K562 (cell line): Measurements from ENCODE around the gene TCF4. TPM values are rescaled to one million over a fixed set of nuclear protein-coding genes. Genes with fewer than 3 reads are reported as not detected.

Experiments
- ATAC-seq: fragments of 200-7000 bp; cut with Tn5 transposase; 3 replicates; pipeline ENCODE4 v1.9.1; 2020; ENCODE audit warnings: moderate library complexity
- BruUV-seq: library from RNA; stranded (reverse); fragments of 400-500 nt; replicated peaks from 2 replicates; lab custom pipeline; 2021; lab: Mats Ljungman, UMichigan
- CTCF ChIA-PET: fragments of 300-600 bp; formaldehyde crosslinking; extraction: SDS; loops from one replicate; lab custom pipeline; 2021; ENCODE audit warnings: low intra/inter-chr PET ratio; lab: Yijun Ruan, JAX
- POLR2A ChIA-PET: fragments of 300-600, 350-650 bp; sonication (Branson Sonifier 250); formaldehyde crosslinking; extraction: SDS; loops from one replicate; lab custom pipeline; 2021; ENCODE audit warnings: antibody characterized with exemption, inconsistent platforms; lab: Yijun Ruan, JAX
- DNase-seq, 4 experiments: peaks; one replicate each; pipeline versions ENCODE4 v3.0.0 to v3.0.0-alpha.2; 2011 to 2018; ENCODE audit warnings: low spot score in 3 of 4, mixed read lengths in 3 of 4; ENCODE audit errors: extremely low read depth in 1 of 4
- FAIRE-seq: peaks from 2 replicates; lab custom pipeline; 2011; peaks lifted over from hg19 to GRCh38; lab: Jason Lieb, UNC
- H2AFZ ChIP-seq: 2 replicates; pipeline ENCODE4 v1.6.0; 2011; ENCODE audit warnings: low read depth, low read length, control low read depth, inconsistent platforms
- H3K27ac ChIP-seq: fragments of 200-600 bp; 3 replicates; pipeline ENCODE4 v1.8.0; 2011; ENCODE audit warnings: low read depth, mild to moderate bottlenecking, control low read depth, inconsistent platforms, low read length, moderate library complexity, mixed read lengths; ENCODE audit errors: extremely low read depth
- H3K27me3 ChIP-seq, 2 experiments: fragments of 300-600 bp in 1 of 2; 2 replicates in 1 of 2; 3 replicates in 1 of 2; pipeline versions ENCODE4 v1.6.0 to v1.8.0; 2011; ENCODE audit warnings: inconsistent platforms in 2 of 2, low read length in 2 of 2, mild to moderate bottlenecking in 1 of 2, mixed read lengths in 1 of 2, moderate library complexity in 1 of 2; ENCODE audit not compliant: control insufficient read depth in 2 of 2, insufficient read depth in 2 of 2
- H3K36me3 ChIP-seq: fragments of 300-600 bp; 3 replicates; pipeline ENCODE4 v1.8.0; 2011; ENCODE audit warnings: mild to moderate bottlenecking, low read length, inconsistent platforms; ENCODE audit not compliant: control insufficient read depth, insufficient read depth
- H3K4me1 ChIP-seq, 2 experiments: fragments of 200-600 bp in 1 of 2; replicated peaks in 1 of 2; 2 replicates in 1 of 2; 3 replicates in 1 of 2; pipeline versions ENCODE4 v1.5.1 to v1.8.0; 2011; ENCODE audit warnings: inconsistent platforms in 2 of 2, low read length in 2 of 2, mild to moderate bottlenecking in 1 of 2, mixed read lengths in 1 of 2, moderate library complexity in 1 of 2; ENCODE audit not compliant: control insufficient read depth in 2 of 2, insufficient read depth in 2 of 2
- H3K4me2 ChIP-seq: 2 replicates; pipeline ENCODE4 v1.6.1; 2011; ENCODE audit warnings: low read length, control low read depth, inconsistent platforms, mixed read lengths; ENCODE audit not compliant: insufficient read depth
- H3K4me3 ChIP-seq: fragments of 200-600 bp; sonication (generic), shearing (Covaris generic); 2 replicates; pipeline ENCODE4 v1.5.1; 2016; ENCODE audit warnings: control low read depth, inconsistent platforms
- H3K79me2 ChIP-seq: fragments of 200-600 bp; 3 replicates; pipeline ENCODE4 v1.8.0; 2011; ENCODE audit warnings: low read length, inconsistent platforms; ENCODE audit not compliant: control insufficient read depth, insufficient read depth
- H3K9ac ChIP-seq, 2 experiments: 2 replicates each; pipeline versions ENCODE4 v1.6.0 to v1.6.1; 2011; ENCODE audit warnings: low read depth in 2 of 2, low read length in 2 of 2, control low read depth in 1 of 2, inconsistent platforms in 1 of 2, mild to moderate bottlenecking in 1 of 2, mixed read lengths in 1 of 2; ENCODE audit not compliant: insufficient read depth in 1 of 2
- H3K9me1 ChIP-seq: one replicate; pipeline ENCODE4 v1.6.0; 2011; ENCODE audit warnings: inconsistent platforms, mild to moderate bottlenecking, low read length, moderate library complexity; ENCODE audit not compliant: control insufficient read depth, insufficient read depth
- H3K9me3 ChIP-seq: replicated peaks from 2 replicates; pipeline ENCODE4 v1.5.1; 2011; ENCODE audit warnings: low read depth, low read length, inconsistent platforms; ENCODE audit not compliant: control insufficient read depth, insufficient read depth
- H4K20me1 ChIP-seq: replicated peaks from 2 replicates; pipeline ENCODE4 v1.6.1; 2011; ENCODE audit warnings: low read length, inconsistent platforms, mixed read lengths; ENCODE audit not compliant: control insufficient read depth, insufficient read depth
- ARID1B ChIP-seq: fragments of 450-650 bp; IDR thresholded peaks from 2 replicates; pipeline ENCODE4 v1.6.1; 2016; ENCODE audit warnings: antibody characterized with exemption, mild to moderate bottlenecking, inconsistent platforms
- BRCA1 ChIP-seq, 2 experiments: fragments of 450-650 bp in 1 of 2; sonication (generic) in 1 of 2; formaldehyde crosslinking in 1 of 2; IDR thresholded peaks; 2 replicates each; pipeline versions ENCODE4 v1.5.0 to v1.6.1; 2017 to 2020; ENCODE audit warnings: mild to moderate bottlenecking in 1 of 2, missing genetic modification reagents in 1 of 2
- CHD1 ChIP-seq: fragments of 200-600 bp; sonication (generic); IDR thresholded peaks from one replicate; pipeline ENCODE4 v1.6.1; 2012; ENCODE audit warnings: mild to moderate bottlenecking, moderate library complexity, low read length, inconsistent platforms
- CHD4 ChIP-seq: fragments of 200-600 bp; sonication (generic); IDR thresholded peaks from 3 replicates; pipeline ENCODE4 v1.6.1; 2012; ENCODE audit warnings: low read depth, mild to moderate bottlenecking, mixed read lengths, low read length, inconsistent platforms; ENCODE audit not compliant: insufficient read depth, insufficient replicate concordance, poor library complexity, severe bottlenecking
- NCOA1 ChIP-seq: fragments of 450-650 bp; IDR thresholded peaks from 2 replicates; pipeline ENCODE4 v1.6.1; 2016; ENCODE audit warnings: low read depth
- NKRF ChIP-seq: fragments of 450-650 bp; IDR thresholded peaks from 2 replicates; pipeline ENCODE4 v1.6.1; 2016; ENCODE audit warnings: borderline replicate concordance
- POLR2G ChIP-seq: fragments of 200-400 bp; formaldehyde crosslinking; IDR thresholded peaks from 2 replicates; pipeline ENCODE4 v1.6.1; 2017; ENCODE audit warnings: low read depth, mild to moderate bottlenecking, antibody characterized with exemption, low read length, moderate library complexity
- RAD21 ChIP-seq, 2 experiments: fragments of 250-450 bp in 1 of 2; fragments of 450-650 bp in 1 of 2; sonication (Bioruptor Pico) in 1 of 2; formaldehyde crosslinking in 1 of 2; IDR thresholded peaks in 1 of 2; conservative IDR thresholded peaks in 1 of 2; 2 replicates each; pipeline versions ENCODE4 v1.4.0 to v1.8.0; 2020 to 2022; ENCODE audit warnings: mild to moderate bottlenecking in 2 of 2, moderate library complexity in 1 of 2
- SPI1 ChIP-seq: IDR thresholded peaks from 2 replicates; pipeline ENCODE4 v1.6.1; 2011; ENCODE audit warnings: low read depth, low read length, control low read depth, borderline replicate concordance
- TFAP4 ChIP-seq: sonication (generic); formaldehyde crosslinking; IDR thresholded peaks from 2 replicates; pipeline ENCODE4 v1.8.0; 2022; ENCODE audit warnings: missing genetic modification reagents, mild to moderate bottlenecking, moderate library complexity, borderline replicate concordance
- XRCC3 ChIP-seq: fragments of 450-650 bp; IDR thresholded peaks from 2 replicates; pipeline ENCODE4 v1.6.1; 2017; ENCODE audit warnings: mild to moderate bottlenecking, moderate library complexity
- ZNF146 ChIP-seq: IDR thresholded peaks from one replicate; pipeline ENCODE4 v1.6.1; 2018; ENCODE audit warnings: missing compliant biosample characterization; ENCODE audit not compliant: unreplicated experiment
- ZNF282 ChIP-seq: sonication (generic); formaldehyde crosslinking; IDR thresholded peaks from 2 replicates; pipeline ENCODE4 v1.8.1; 2023; ENCODE audit warnings: missing genetic modification reagents
- ZNF311 ChIP-seq: fragments of 250-450 bp; sonication (Bioruptor Pico); IDR thresholded peaks from 2 replicates; pipeline ENCODE4 v1.4.0; 2020; ENCODE audit warnings: mild to moderate bottlenecking, moderate library complexity
- ZNF518B ChIP-seq: fragments of 250-450 bp; sonication (Bioruptor Pico); IDR thresholded peaks from 2 replicates; pipeline ENCODE4 v1.5.0; 2021; ENCODE audit warnings: mild to moderate bottlenecking, moderate library complexity
- ZNF586 ChIP-seq: fragments of 450-650 bp; formaldehyde crosslinking; conservative IDR thresholded peaks from 2 replicates; pipeline ENCODE4 v1.4.0; 2020; ENCODE audit warnings: mild to moderate bottlenecking, moderate library complexity
- WGBS: fragments of 100-300 bp; shearing (Covaris generic); methylation state at CpG from one replicate; pipeline ENCODE4 v1.1.6; 2016; ENCODE audit warnings: low coverage, mixed read lengths; ENCODE audit not compliant: insufficient coverage; ENCODE audit errors: missing lambda C conversion rate; 5-methylcytosine and 5-hydroxymethylcytosine counted together
- in situ Hi-C: fragments of 300-500 bp; cut with MboI; formaldehyde crosslinking; loops from 4 replicates; pipeline ENCODE4 v1.15.0; 2018; ENCODE audit warnings: inconsistent platforms, mixed read lengths
- intact Hi-C: fragments of 100-400 bp; cut with micrococcal nuclease; formaldehyde crosslinking; loops from 2 replicates; pipeline ENCODE4 v1.14.2; 2022
- polyA plus RNA-seq, 8 experiments: library from polyadenylated mRNA; depleted of rRNA in 4 of 8; stranded (reverse) in 5 of 8; unstranded in 3 of 8; fragments of >200 nt; fragmentation: Nextera tagmentation in 2 of 8; fragmentation: Illumina TruSeq in 1 of 8; extraction: Ambion mirVana in 2 of 8; extraction: Trizol in 1 of 8; gene quantifications; 2 replicates each; pipeline versions ENCODE4 v1.2.1 to v1.2.3, GENCODE V29; 2011 to 2014; ENCODE audit warnings: inconsistent platforms in 1 of 8, missing spikeins in 1 of 8
- total RNA-seq, 7 experiments: library from RNA; depleted of rRNA in 6 of 7; stranded (reverse); fragments of >200 nt in 6 of 7; fragmentation: Illumina TruSeq in 2 of 7; extraction: Trizol in 2 of 7; gene quantifications; 2 replicates each; pipeline versions ENCODE4 v1.2.1 to v1.2.3, GENCODE V29; 2011 to 2021; ENCODE audit warnings: low replicate concordance in 1 of 7

Gene TCF4
- total and polyA plus RNA-seq, 9 of the 15 experiments (the other 6 are each of a cell fraction or from before 2014, with no cell fraction given): 4.8 to 24.7 (median 15.2) TPM

- CTCF ChIA-PET: no interaction called here
- no peaks in the 10 kb centered on the region; the same call in 1 of the 2 replicates for H4K20me1 ChIP-seq
- H3K4me2 ChIP-seq: no peak overlapping the region
- 31% methylated on average over 2 of the region's 2 CpGs for WGBS
- H3K79me2 ChIP-seq: no peaks in the 10 kb centered on the region; the same call in 2 of the 3 replicates
- POLR2A ChIA-PET: no interaction called here
- intact Hi-C loops (no loop called here), in situ Hi-C loops (no loop called here)
- no peak overlapping the region for H3K27ac ChIP-seq
- no peaks in the 10 kb centered on the region for H3K36me3 ChIP-seq
- H3K27me3 ChIP-seq: no peaks in the 10 kb centered on the region
- BruUV-seq: no TSS peak
- H2AFZ ChIP-seq: no peak overlapping the region
- FAIRE-seq: no peak
- H3K4me3 ChIP-seq: no peak overlapping the region
- peaks cover 0 to 5% of the 10 kb centered on the region in 2 experiments; a peak in 2 of 5 replicates for H3K4me1 ChIP-seq
- DNase-seq: no peak
- ATAC-seq: no peak
- H3K9ac ChIP-seq: no peak overlapping the region
- no peaks in the 10 kb centered on the region for H3K9me3 ChIP-seq
- H3K9me1 ChIP-seq: no peaks in the 10 kb centered on the region
- TF ChIP-seq NKRF (no peak), CHD4 (no peak), XRCC3 (no peak), POLR2G (no peak), ARID1B (no peak), ZNF282 (no peak), ZNF518B (CRISPR knock-in tag) (no peak), ZNF311 (no peak), CHD1 (no peak), ZNF146 (no peak), ZNF586 (CRISPR knock-in tag) (no peak), RAD21 (CRISPR knock-in tag; conservative IDR thresholded peaks at IDR 0.05 in 1 of 2, IDR thresholded peaks at IDR 0.05 in 1 of 2) (no peak), BRCA1 (IDR thresholded peaks at IDR 0.05) (no peak), BRCA1 (CRISPR knock-in tag; IDR thresholded peaks at IDR 0.05) (no peak), NCOA1 (no peak), SPI1 (no peak), TFAP4 (CRISPR knock-in tag) (no peak)
Observed at GRCh38 chr18:55473058-55473457, 114.9 kb downstream of the TCF4 start.
